ENCODE measurements around the gene FAHD1.

DNA sequence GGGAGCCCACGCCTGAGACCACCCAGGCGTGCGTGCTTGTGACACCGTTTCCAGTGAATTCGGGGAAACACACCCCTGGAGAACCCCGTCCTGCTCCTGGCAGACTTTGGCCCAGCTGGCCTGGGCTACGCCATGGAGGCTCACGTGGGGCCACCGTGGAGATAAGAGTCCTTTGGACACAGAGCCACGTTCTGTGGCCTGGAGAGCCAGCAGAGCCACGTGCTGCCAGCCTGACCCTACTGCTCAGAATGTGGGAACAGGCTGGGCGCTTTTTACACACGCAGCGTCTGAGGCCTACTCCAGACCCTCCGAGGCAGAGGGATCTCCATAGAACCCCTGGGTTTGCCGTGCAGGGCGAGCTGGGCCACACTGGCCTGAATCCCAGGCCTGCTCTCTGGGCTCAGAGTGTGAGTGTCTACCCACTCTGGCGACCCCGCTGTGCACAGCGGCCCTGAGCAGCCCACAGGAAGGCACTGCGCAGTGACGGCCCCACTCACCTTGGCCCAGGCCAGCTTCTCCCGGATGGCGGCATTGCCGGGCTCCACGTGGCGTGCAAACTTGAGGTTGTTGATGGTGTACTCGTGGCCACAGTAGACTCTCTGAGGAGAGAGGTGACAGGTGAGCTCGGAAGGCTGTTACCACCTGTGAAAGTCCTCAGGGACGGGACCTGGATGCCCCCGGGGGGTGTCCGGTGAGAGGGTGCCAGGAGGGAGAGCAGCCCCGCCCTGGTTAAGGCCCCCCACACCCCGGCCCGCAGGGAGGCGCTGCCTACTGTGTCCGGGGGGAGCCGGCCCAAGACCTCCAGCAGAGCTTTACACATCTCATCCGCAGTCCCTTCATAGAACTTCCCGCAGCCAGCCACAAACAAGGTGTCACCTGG lies 10.4 kb upstream of the FAHD1 start:
- TF ChIP-seq, protein P1, sequence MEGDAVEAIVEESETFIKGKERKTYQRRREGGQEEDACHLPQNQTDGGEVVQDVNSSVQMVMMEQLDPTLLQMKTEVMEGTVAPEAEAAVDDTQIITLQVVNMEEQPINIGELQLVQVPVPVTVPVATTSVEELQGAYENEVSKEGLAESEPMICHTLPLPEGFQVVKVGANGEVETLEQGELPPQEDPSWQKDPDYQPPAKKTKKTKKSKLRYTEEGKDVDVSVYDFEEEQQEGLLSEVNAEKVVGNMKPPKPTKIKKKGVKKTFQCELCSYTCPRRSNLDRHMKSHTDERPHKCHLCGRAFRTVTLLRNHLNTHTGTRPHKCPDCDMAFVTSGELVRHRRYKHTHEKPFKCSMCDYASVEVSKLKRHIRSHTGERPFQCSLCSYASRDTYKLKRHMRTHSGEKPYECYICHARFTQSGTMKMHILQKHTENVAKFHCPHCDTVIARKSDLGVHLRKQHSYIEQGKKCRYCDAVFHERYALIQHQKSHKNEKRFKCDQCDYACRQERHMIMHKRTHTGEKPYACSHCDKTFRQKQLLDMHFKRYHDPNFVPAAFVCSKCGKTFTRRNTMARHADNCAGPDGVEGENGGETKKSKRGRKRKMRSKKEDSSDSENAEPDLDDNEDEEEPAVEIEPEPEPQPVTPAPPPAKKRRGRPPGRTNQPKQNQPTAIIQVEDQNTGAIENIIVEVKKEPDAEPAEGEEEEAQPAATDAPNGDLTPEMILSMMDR (IDR thresholded peaks at IDR 0.05; ENCODE audit: borderline replicate concordance, extremely low read depth, low read length, poor library complexity, severe bottlenecking): no peak
- no peak for TF ChIP-seq EZH2 (IDR thresholded peaks at IDR 0.05; ENCODE audit: borderline replicate concordance, low read depth, low read length, severe bottlenecking)

Measured in DND-41 (cell line).